Islet precursor cell (in vitro differentiated cells): Measurements from ENCODE around the gene ZFP82.

Experiments
- DNase-seq: peaks from one replicate; pipeline ENCODE4 v3.0.0-alpha.2; 2018

The ZFP82 gene

DNA sequence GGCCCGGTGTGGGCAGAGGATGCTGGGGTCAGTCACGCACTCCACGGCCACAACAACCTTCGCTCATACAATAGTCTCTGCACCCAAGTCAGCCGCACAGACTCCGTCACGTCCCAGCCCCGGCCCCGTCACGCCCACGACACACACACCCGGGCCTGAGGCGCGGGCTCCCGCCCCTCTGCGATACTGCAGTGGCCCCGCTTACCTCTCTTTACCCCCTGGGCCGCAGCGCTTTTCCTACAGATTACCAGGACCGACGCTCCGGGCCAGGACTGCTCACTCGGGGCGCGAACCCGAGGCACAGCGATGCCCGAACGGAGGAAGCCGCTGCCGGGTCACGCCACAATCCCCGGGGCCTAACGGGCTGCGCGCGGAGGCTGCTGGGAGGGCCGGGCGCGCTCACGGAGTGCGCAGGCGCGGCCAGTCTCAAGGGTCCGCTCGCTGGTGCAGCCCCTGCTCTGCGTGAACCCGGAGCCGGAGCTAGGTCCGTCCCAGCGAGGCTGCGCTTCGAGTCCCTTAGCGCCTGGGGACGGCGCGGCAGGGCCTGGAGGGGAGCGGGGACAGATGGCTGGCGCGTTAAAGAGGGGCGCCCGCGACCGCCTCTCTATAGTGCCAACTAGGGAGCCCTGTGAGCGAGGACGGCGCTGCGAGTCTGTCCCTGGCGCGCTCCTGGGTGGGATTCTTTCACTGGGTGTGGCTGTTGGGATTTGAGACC lies at the start of gene ZFP82:
Gene ZFP82, minus strand, starts transcription at position 358 of the 715 bp plus-strand sequence. CDS start 8,855 bp downstream, outside the sequence.
- peak; percentile 94 for DNase-seq

DNA sequence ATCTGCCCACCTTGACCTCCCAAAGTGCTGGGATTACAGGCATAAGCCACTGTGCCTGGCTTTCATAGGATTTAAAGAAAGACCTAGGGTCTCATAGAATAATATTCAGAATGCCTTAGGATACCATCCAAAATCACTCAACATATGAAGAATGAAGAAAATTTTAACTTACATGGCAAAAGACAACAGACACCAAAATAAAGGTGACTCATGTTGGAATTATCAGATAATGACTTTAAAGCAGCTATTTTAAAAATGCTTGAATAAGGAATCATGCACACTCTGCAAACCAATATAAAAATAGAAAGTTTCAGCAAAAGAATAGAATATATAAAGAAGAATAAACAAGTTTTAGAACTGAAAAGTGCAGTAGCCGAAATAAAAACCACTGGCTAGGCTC lies 41.6 kb upstream of the ZFP82 start:
- DNase-seq, result no peak

DNA sequence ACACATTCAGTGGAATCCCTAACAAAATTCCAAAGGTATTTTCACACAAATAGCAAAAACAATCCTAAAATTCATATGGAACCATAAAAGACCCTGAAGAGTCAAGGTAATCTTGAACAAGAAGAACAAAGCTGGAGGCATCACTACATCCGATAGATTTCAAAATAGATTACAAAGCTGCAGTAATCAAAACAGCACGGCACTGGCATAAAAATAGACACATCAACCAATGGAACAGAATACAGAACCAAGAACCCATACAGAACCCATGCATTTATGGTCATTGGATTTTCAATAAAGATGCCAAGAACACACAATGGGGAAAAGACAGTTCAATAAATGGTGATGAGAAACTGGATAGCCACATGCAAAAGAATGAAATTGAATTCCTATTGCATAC lies 38.4 kb upstream of the ZFP82 start:
- no peak for DNase-seq

DNA sequence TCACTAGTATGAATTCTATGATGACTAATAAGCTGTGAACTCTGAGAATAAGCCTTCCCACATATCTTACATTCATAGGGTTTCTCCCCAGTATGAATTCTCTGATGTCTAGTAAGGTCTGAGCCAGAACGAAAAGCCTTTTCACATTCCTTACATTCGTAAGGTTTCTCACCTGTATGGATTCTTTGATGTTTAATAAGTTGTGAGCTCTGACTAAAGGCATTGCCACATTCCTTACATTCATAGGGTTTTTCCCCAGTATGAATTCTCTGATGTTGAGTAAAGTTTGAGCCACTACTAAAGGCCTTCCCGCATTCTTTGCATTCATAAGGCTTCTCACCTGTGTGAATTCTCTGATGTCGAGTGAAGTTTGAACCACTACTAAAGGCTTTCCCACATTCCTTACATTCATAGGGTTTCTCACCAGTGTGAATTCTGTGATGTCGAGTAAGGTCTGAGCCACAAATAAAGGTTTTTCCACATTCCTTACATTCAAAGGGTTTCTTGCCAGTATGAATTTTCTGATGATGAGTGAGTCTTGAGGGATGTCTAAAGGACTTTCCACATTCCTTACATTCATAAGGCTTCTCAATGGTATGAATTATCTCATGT lies 30.7 kb upstream of the ZFP82 start:
- no peak for DNase-seq

DNA sequence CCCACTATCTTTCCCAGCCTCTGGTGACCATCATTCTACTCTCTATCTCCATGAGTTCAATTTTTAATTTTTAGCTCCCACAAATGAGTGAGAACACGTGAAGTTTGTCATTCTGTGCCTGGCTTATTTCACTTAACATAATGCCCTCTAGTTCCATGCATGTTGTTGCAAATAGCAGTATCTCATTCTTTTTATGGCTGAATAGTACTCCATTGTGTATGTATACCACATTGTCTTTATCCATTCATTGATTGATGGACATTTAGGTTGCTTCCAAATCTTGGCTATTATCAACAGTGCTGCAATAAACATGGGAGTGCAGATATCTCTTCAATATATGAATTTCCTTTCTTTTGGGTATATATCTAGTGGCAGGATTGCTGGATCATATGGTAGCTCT lies 22.9 kb upstream of the ZFP82 start:
- DNase-seq, result no peak

DNA sequence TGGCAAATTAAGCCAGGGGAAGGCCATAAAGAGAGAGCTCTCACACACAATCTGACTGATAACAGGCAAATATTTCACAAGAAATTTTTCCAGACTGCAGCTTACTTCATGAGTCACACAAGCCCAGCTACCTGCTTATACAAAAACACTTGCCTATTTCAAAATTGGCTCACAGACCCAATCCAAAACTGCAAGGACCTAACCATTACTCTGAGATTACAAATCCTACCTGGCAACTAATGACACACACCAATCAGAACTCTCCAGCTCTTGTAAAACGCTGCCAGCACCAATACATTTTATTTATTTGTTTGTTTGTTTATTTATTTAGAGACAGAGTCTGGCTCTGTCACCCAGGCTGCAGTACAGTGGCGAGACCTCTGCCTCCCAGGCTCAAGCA lies 18.1 kb upstream of the ZFP82 start:
- no peak for DNase-seq

DNA sequence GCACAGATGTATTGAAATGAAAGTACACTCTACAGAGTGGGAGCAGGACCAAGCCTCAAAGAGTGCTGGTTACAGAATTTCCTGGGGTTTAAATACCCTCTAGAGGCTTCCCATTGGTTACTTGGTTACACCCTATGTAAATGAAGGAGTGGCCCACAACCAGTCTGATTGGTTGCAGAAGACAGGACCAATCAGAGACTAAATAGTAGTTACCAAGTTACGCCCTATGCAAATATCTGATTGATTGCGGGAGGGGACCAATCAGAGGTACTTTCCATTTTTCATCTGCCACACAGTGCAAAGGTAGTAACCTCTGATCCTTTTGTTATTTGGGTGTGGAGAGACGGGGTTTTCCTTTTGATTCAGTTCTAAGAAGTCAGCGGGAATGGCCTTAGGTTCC lies 5.5 kb upstream of the ZFP82 start:
- DNase-seq, result no peak

DNA sequence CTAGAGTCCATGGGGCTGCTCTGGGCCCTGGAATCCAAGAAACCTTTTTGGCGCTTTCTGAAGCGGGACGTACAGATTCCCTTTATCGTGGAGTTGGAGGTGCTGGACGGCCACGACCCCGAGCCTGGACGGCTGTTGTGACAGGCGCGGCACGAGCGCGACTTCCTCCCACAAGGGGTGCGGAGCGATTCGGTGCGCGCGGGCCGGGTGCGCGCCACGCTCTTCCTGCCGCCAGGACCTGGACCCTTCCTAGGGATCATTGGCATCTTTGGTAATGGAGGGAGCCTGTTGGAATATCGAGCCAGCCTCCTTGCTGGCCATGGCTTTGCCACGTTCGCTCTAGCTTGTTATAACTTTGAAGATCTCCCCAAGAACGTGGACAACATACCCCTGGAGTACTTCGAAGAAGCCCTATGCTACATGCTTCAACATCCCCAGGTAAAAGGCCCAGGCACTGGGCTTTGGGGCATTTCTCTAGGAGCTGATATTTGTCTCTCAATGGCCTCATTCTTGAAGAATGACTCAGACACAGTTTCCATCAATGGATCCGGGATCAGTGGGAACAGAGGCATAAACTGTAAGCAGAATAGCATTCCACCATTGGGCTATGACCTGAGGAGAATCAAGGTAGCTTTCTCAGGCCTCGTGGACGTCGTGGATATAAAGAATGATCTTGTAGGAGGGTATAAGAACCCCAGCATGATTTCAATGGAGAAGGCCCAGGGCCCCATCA lies 3.5 kb upstream of the ZFP82 start:
- peak; percentile 49 for DNase-seq

DNA sequence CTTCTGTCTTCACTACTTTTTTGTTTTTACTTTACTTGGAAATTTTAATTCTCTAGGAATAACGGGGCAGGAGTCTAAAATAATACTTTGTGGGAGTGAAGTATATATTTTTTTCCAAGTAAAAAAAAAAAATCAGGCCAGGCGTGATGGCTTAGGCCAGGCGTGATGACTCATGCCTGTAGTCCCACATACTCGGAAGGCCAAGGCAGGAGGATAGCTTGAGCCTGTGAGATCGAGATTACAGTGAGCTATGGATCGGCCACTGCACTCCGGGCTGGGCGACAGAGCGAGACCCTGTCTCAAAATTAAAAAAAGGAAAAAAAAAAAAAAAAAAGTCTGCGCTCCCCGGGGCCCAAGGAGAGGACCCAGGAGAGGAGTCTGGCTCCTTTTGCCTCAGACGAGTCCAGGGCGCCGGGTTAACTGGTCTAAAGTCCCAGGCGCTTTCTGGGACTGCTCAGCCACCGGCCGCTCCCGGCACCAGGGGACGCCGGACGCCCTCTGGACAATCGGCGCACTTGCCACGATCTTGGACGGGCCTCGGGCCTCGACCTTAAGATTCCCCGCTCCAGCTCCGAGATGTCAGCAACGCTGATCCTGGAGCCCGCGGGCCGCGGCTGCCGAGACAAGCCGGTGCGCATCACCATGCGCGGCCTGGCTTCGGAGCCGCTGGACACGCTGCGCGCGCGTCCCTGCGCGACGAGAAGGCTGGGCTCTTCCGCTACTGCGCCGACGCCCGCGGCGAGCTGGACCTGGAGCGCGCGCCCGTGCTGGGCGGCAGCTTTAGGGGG lies 2.7 kb upstream of the ZFP82 start:
- peak; percentile 54 for DNase-seq

DNA sequence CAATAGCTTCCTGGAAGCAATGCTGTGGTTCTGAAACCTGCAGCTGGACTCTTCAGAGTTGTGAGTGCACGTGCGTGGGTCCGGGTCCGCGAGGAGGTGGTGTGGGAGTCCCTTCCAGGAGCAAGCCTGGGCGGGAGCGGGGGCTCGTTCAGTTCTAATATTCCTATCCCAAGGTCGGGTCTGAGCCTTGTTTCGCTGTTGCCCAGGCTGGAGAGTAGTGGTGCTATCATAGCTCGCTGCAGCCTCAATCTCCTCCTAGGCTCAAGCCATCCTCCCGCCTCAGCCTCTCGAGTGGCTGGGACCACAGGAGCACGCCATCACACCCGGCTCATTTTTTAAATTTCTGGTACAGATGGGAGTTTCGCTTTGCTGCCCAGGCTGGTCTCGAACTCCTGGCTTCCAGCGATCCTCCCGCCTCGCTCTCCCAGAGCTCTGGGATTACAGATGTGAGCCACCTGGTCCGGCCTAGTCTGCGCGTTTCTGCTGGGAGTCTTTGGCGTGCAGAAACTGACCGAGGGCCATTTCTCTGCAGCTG lies 625 bp downstream of the ZFP82 start:
- DNase-seq, result no peak

DNA sequence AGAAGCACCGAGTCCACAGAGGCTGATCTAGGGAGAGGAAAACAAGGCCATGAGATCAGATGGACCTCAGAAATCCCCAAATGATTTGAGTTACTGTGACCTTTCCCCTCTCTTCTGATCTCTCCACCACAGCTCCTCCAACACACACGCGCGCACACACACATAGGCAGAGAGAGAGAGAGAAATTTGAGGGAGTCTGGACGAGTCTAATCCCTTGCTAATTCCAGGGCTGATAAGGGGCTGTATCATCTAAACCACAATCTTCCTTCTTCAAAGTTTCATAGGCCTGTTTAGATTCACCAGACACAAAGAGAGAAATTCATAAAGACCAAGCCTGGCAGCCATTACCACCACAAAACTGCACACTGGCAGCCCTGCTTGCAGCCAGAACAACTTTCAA lies 8.6 kb downstream of the ZFP82 start:
- DNase-seq, result no peak

DNA sequence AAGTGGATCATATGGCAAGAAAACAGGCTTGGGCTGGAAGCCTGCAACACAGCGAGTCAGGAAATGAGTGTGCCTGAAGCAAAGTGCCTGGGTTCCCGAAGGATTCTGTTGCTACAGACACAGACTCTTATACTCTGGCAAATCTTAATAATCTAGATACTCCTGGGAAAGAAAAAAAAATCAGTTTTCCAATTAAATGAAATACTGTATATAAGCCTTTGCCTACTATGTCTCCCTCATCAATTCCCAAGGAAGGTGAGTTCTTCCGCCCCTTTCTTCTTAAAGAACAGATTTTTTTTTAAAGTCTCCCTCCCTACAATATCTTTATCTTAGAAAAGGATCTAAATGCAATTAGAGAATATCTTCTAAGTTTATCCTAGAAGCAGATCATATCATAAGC lies 10.3 kb downstream of the ZFP82 start:
- no peak for DNase-seq

DNA sequence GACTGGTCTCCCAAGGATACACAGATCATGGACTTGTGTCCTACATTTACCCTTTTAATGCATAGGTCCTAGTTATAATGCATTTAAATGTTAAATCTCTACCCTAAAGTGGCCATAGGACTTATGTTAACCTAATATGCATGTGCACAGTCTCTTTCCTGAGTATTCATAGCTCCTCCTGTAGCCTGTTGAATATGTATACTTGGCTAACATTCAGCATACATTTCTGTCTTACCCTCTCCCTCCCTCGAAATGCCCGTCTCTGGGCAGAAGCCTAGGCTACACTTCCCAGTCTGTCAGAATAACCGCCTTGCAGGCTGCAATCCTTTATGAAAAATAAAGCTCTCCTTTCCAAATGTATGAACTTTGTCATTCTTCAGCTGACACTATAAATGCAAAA lies 13.9 kb downstream of the ZFP82 start:
- DNase-seq, result no peak

DNA sequence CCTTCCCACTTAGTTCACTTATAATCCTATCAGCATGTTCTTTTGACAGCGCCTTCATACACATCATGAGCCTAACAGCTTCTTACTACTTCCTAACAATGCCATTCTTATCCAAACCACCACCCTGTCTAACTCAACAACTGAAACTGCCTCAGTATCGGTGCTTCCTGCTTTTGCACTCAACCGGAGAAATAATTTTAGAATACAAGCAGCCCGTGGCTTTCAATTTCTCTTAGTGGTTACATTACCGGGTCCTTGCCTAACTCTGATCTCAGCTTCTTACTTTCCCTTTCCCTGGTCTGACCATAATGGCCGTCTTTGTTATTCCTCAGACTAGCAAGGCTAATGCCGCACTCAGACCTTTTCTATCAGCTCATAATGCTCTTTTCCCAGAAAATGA lies 17.0 kb downstream of the ZFP82 start:
- no peak for DNase-seq

DNA sequence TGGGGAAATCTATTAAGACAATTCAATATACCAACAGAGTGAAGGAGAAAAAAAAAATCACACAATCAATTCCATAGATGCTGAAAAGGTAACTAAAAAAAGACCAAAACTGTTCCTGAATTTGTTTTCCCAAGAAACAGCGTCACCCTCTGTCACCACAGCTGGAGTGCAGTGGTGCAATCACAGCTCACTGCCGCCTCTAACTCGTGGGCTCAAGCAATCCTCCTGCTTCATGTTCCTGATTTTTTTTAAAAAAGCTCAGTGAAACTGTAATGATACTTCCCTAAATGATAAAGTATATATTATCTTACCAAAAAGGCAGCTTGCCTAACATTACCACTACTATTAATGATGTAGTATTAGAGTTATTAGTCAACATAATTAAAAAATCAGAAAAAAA lies 19.9 kb downstream of the ZFP82 start:
- DNase-seq, result no peak

DNA sequence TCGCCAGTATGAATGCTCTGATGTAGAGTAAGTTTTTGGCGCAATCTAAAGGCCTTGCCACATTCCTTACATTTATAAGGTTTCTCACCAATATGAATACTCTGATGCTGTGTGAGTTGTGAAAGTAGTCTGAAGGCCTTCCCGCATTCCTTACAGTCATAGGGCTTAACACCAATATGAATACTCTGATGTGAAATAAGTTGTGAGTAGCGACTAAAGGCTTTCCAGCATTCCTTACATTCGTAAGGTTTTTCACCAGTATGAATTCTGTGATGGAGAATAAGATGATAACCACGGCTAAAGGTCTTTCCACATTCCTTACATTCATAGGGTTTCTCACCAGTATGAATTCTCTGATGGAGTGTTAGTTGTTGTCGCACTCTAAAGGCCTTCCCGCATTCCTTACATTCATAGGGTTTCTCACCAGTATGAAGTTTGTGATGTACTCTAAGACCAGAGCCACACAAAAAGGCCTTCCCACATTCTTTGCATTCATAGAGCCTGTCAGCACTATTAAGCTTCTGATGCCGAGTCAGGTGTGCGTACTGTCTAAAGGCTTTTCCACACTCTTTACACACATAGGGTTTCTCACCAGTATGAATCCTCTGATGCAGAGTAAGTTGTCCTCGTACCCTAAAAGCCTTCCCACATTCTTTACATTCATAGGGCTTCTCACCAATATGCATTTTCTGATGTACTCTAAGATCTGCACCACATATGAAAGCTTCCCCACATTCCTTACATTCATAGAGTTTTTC lies 25.3 kb downstream of the ZFP82 start:
- DNase-seq, result no peak

DNA sequence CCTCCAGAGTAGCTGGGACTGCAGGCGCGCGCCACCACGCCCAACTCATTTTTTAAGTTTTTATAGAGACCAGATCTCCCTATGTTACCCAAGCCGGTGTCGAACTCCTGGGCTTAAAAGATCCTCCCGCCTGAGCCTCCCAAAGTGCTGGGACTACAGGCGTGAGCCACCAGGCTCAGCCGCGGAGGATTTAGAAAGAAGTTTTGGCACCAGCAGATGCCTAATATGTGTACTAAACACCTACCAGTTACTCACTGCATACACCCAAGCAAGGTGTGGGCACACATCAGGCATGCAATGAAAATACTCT lies 39.0 kb downstream of the ZFP82 start:
- no peak for DNase-seq

DNA sequence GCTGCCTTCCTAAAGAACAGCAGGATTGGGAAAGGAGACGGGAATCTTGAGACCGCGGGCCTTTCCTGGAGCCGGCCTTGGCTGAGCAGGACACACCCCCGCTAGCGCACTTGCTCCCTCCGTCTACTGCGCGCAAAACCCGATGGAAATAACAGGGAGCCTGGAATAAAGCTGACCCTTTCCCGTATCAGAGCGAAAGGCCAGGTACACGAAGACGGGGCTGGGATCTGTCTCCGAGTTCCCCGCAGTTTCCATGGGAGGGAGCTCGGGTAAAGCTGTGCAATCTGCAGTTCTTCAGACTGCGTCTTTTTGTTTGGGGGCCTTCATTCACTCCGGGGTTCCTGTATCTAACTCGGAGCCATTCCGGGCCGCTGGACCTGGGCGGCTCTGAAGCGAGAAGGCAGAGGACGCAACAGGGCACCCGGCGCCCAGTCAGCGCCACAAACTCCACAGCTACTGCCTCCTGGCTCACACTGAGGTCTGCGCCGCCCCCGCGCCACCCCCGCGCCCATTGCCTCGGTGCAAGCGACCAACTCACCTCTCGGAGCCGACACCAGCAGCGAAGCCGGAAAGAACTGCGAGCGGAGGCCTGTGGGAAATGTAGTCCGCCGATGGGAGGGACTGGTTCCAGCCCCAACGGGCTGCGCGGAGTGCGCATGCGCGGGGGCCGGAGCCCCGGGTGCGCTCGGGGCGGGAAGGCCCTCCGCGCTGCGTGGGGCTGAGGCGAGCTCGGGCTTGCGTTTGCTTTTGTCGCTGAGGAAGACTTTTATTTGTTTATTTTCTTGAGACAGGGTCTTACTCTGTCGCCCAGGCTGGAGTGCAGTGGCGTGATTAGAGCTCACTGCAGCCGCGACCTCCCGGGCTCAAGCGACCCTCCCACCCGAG lies 39.6 kb downstream of the ZFP82 start, which contains the start of gene ZFP14:
Gene ZFP14, minus strand, starts transcription at position 577 of the 885 bp plus-strand sequence. CDS start 11,309 bp downstream, outside the sequence.
- peak; percentile 97 for DNase-seq

DNA sequence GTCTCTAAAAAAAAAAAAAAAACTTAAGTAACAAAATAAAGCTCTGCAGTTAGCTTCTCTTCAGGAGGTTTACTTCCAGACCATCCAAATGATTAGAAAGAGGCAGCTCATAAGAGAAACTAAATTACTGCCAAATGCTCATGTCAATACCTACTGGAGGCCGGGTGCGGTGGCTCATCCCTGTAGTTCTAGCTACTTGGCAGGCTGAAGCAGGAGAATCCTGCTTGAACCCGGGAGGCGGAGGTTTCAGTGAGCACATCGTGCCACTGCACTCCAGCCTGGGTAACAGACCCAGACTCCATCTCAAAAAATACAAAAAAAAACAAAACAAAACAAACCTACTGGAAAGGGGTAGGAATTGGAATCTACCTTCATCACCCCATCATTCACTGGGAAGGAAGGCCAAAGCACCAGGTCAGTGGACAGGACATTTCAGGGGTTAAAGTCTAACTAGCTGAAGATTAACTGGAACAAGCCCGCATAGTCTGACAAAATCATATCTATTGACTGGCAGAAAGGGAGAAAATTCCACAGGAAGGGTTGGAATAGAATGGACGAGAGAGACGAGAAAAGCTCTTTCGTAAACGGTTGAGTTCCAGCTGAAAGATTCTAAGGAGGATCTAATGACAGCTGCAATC lies 40.8 kb downstream of the ZFP82 start:
- no peak for DNase-seq

DNA sequence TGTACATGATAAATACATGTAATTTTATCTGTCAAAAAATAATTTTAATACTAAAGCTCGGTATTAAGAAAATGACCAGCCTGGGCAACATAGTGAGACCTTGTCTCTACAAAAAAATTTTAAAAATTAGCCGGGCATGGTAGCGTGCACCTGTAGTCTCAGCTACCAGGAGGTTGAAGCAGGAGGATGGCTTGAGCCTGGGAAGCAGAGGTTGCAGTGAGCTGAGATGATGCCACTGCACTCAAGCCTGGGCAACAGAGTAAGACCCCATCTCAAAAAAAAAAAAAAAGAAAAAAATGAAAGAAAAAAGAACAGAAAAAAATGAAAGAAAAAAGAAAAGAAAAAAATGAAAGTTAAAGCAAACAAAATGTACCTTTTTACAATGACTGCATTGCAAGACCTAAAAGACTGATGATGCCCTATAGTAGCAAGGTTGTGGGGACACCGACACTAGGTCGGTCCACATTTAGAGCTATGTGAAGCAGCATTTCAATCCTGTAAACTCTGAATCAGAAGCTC lies 44.7 kb downstream of the ZFP82 start:
- no peak for DNase-seq

DNA sequence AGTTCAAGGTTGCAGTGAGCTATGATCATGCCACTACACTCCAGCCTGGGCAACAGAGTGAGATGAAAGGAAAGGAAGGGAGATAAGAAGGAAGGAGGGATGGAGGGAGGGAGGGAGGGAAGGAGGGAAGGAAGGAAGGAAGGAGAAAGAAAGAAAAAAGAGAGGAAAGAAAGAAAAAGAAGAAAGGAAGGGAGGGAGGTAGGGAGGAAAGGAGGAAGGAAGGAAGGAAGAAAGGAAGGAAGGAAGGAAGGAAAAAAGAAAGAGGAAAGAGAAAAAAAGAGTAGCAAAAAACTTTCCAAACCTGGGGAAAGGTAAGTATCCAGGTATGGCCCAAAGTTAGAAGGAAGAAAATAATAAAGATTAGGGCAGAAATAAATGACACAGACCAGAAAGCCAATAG lies 46.6 kb downstream of the ZFP82 start:
- no peak for DNase-seq
